Heart right ventricle (tissue), 16 donors: ENCODE data around the gene COL1A1. TPM values are rescaled to one million over a fixed set of nuclear protein-coding genes. Genes with fewer than 3 reads are reported as not detected.
A peak's percentile ranks its signal among the peaks of the same experiment; 100 is the strongest.

Experiments used
- ATAC-seq, 8 donors: fragments of 200-7000 bp; cut with Tn5 transposase; one replicate each; pipeline ENCODE4 v1.9.1; 2020; ENCODE audit warnings: mild to moderate bottlenecking in 8 of 8, moderate library complexity in 8 of 8, moderate number of reproducible peaks in 1 of 8
- DNase-seq, 2 donors: peaks; one replicate each; pipeline ENCODE4 v3.0.0-alpha.2; 2020
- H3K27ac ChIP-seq, 10 donors: fragments of 200-600 bp; sonication (generic) in 2 of 10; one replicate each; pipeline versions ENCODE4 v1.5.0 to v1.8.0; 2020 to 2022; ENCODE audit warnings: mild to moderate bottlenecking in 3 of 10
- H3K27me3 ChIP-seq, 7 donors: fragments of 200-600 bp; one replicate each; pipeline ENCODE4 v1.8.0; 2021 to 2022; ENCODE audit warnings: mild to moderate bottlenecking in 2 of 7
- H3K36me3 ChIP-seq, 9 donors: fragments of 200-600 bp; sonication (generic) in 1 of 9; one replicate each; pipeline versions ENCODE4 v1.5.0 to v1.8.0; 2020 to 2022; ENCODE audit warnings: mild to moderate bottlenecking in 2 of 9
- H3K4me1 ChIP-seq, 9 donors: fragments of 200-600 bp; sonication (generic) in 1 of 9; one replicate each; pipeline versions ENCODE4 v1.5.0 to v1.8.0; 2020 to 2022; ENCODE audit warnings: mild to moderate bottlenecking in 4 of 9
- H3K4me3 ChIP-seq, 10 donors: fragments of 200-600 bp; sonication (generic) in 2 of 10; one replicate each; pipeline versions ENCODE4 v1.5.0 to v1.8.0; 2020 to 2022; ENCODE audit warnings: mild to moderate bottlenecking in 7 of 10, moderate library complexity in 2 of 10
- H3K9me3 ChIP-seq, 11 donors: fragments of 200-600 bp in 10 of 11; sonication (generic) in 2 of 11; one replicate each; pipeline versions ENCODE4 v1.5.0 to v1.8.0; 2013 to 2022; ENCODE audit warnings: mild to moderate bottlenecking in 2 of 11, control low read depth in 1 of 11, moderate library complexity in 1 of 11
- WGBS, 2 donors: extraction: QIAGEN DNeasy Blood & Tissue Kit; methylation state at CpG; one replicate each; pipeline ENCODE4 v1.1.7; 2013; ENCODE audit warnings: inconsistent platforms in 1 of 2; 5-methylcytosine and 5-hydroxymethylcytosine counted together
- intact Hi-C, 10 donors: fragments of 100-400 bp; cut with DNase I; formaldehyde crosslinking; loops; one replicate each; pipeline versions ENCODE4 v1.11.1 to v1.14.2; 2022
- polyA plus RNA-seq, 2 donors: library from polyadenylated mRNA; stranded (reverse); fragments of 200-250 nt; gene quantifications; one replicate each; pipeline ENCODE4 v1.2.3, GENCODE V29; 2013
- total RNA-seq, 10 donors: library from RNA; stranded (reverse); fragmentation: NEBNext Ultra II Directional in 3 of 10; extraction: Animal tissue kit (Norgen Biotek cat#: 25700) in 3 of 10; gene quantifications; one replicate each; pipeline versions ENCODE4 v1.2.1 to v1.2.4, GENCODE V29; 2021 to 2023
- TF ChIP-seq, protein P1 (sequence below), 9 donors: fragments of 200-600 bp; sonication (generic) in 2 of 9; IDR thresholded peaks; one replicate each; pipeline versions ENCODE4 v1.5.0 to v1.8.0; 2021 to 2022; ENCODE audit warnings: antibody characterized with exemption in 9 of 9, mild to moderate bottlenecking in 5 of 9, moderate library complexity in 1 of 9
- donor health status: Arrhythmogenic right ventricular cardiomyopathy.
- donor health status: ischemic (EF 13 %, LVEDD 7.1; RV severe dilation, severe dysfunction).
- donor health status: healthy with polysubstance abuse.
- donor health status: DM: no; HTN: yes; CAD: no.
- donor health status: DM: no; HTN: no; CAD: no.
- donor health status: ischemic (EF 25% LVEDD 6.9; RV normal size, moderate dysfunction).
- donor health status: ischemic (EF 25% LVEDD 5.7; RV mildly dilated, moderate dysfunction).
- donor health status: healthy.
- donor health status: DM: yes; HTN: yes; CAD: no.
- donor health status: Ischemic cardiomyopathy.
- donor health status: ischemic (EF 35%, LVEDD 5.7; RV mildly dilated, moderate dysfunction).
- donor health status: nonischemic (EF 11% LVEDD 7.7; RV severe dilation, severe dysfunction).
- donor health status: DM: yes; HTN: yes; CAD: no.
- donor health status: PGD.
- donor health status: ischemic (EF 29% LVEDD 5.4; RV normal size, mild dysfunction).
- donor health status: nonischemic (EF 23%, LVEDD 6.1; RV moderate dilation, normal function).

The COL1A1 gene
- total and polyA plus RNA-seq, 12 donors, result 30.2 to 455 (median 45.9) TPM

DNA sequence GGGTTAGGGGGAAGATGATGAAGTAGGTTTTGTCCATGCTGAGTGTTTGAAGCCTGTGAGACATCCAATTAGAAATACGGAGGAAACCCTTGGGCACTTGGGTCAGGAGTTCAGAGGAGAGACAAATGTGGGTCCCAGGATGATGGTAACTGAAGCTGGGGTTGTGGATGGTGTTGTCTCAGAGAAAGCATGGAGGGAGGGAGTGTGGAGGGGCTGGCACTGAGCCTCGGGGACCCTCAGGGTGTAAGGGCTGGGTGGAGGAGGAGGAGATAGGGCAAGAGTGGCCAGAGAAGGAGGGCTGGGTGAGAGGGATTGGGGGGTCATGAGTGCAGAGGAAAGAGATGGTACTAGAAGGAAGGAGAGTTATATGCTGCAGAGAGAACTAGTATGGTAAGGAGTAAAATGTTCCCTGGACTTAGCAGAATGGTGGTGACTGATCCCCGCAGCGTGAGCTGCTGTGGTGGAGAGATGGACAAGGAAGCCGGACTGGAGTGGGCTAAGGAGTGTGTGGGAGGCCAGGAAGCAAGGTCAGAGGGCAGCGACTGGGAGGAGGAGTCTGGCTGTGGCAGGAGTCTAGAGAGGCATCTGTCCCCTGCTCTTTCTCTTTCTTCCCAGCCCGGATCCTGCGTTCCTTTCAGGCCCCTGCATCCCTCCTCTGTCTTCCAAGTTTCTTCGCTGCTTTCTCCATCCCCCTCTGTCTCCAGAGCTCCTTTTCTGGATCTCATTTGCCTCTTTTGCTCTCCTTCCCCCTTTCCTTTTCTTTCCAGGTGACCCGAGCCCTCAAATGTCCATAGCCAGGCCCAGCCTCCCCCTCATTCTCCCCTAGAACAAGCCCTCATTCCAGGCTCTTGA is 3.9 kb upstream of the COL1A1 start:
- WGBS, 2 donors, result 48 to 56% methylated on average over 10 of the region's 10 CpGs
- DNase-seq (peak; percentile 58 to 60), ATAC-seq (no peak)
- TF ChIP-seq, protein P1, sequence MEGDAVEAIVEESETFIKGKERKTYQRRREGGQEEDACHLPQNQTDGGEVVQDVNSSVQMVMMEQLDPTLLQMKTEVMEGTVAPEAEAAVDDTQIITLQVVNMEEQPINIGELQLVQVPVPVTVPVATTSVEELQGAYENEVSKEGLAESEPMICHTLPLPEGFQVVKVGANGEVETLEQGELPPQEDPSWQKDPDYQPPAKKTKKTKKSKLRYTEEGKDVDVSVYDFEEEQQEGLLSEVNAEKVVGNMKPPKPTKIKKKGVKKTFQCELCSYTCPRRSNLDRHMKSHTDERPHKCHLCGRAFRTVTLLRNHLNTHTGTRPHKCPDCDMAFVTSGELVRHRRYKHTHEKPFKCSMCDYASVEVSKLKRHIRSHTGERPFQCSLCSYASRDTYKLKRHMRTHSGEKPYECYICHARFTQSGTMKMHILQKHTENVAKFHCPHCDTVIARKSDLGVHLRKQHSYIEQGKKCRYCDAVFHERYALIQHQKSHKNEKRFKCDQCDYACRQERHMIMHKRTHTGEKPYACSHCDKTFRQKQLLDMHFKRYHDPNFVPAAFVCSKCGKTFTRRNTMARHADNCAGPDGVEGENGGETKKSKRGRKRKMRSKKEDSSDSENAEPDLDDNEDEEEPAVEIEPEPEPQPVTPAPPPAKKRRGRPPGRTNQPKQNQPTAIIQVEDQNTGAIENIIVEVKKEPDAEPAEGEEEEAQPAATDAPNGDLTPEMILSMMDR (IDR thresholded peaks at IDR 0.05), result no peak
- H3K4me1 ChIP-seq, result peaks cover 3 to 64% (median 26%) of the 10 kb centered on the region in 9 donors
- intact Hi-C loops, result no loop called here
- H3K36me3 ChIP-seq, result no peaks in the 10 kb centered on the region
- H3K4me3 ChIP-seq, result no peak overlapping the region
- H3K27ac ChIP-seq, result peak overlapping the region in 9 of 10 donors; percentile 22 to 78 (median 58)
- H3K9me3 ChIP-seq, result no peaks in the 10 kb centered on the region
- peaks cover 0 to 59% (median 41%) of the 10 kb centered on the region in 7 donors for H3K27me3 ChIP-seq

DNA sequence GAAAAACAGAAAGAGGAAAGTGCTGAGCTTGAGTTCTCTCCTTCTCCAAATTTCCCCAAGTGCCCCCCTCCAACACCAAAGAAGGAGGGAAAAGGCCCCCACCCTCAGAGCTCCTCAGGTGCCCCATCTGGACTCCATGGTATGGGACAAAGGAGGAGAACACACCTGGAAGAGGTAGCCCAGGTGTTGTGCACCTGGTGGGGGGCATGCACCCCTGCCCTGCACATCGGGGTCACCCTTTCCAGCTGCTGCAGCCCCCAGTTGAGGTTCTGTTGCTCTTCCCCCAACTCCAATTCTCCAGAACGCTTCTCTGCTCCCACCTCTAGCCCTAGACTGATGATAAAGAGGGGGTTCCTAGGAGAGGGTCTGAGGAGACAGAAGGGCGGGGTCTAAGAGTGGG is 3.0 kb upstream of the COL1A1 start:
- peaks cover 0 to 62% (median 41%) of the 10 kb centered on the region in 7 donors for H3K27me3 ChIP-seq

DNA sequence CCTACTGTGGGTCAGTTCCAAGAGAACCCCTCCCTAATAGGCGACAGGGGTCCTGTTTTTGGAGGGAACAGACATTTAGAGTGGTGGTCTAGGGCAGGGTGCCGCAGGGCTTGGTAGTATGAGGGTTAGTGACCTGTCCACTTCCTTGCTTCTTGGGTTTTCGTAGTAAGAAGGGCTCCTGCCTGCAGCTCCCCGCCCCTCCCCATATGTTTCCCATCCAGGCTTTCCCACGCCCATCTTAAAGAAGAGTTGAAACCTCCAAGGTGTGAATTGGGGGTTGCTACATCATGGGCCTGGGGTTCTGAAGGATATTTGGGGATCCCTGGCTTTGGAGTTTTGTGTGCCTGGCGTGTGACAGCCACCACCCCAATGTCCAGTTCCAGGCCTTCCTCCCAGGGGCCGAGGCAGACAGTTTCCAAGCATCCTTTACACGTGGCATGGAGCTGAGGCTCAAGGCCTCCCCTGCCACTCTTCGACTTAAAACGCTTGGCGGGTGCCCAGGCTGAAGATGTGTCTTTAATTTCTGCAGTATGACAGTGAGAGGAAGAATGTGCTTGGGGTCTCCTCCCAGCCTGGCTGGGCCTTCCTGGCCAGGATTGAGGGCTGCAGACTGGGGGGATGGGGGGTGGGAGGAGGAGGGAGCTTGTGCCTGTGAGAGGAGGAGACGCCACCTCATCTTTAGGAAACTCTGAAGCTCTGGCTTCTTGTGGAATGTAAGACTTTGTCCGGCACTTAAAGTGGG is 2.3 kb upstream of the COL1A1 start:
- Histone ChIP-seq H3K4me3 (no peak overlapping the region), H3K27ac (peak overlapping the region in 3 of 10 donors; percentile 53 to 79 (median 62)), H3K4me1 (peaks cover 3 to 64% (median 29%) of the 10 kb centered on the region in 9 donors), H3K9me3 (no peaks in the 10 kb centered on the region), H3K27me3 (peaks cover 0 to 67% (median 41%) of the 10 kb centered on the region in 7 donors), H3K36me3 (peaks cover 0 to 5% (median 0%) of the 10 kb centered on the region in 9 donors)
- intact Hi-C loops, result loop anchor here in 1 of 10 donors (5.0 kb wide), 1 partner anchor 69 kb away; the partner anchor contains the start of gene TMEM92
- no peak for ATAC-seq
- 67 to 80% methylated on average over 13 of the region's 13 CpGs for WGBS, 2 donors
- no peak for DNase-seq
- TF ChIP-seq, protein P1 (IDR thresholded peaks at IDR 0.05), result no peak

More for the DNA sequence above, 3.0 kb upstream of the COL1A1 start:
- H3K9me3 ChIP-seq, result no peaks in the 10 kb centered on the region
- 81 to 83% methylated on average over 3 of the region's 3 CpGs for WGBS, 2 donors
- peaks cover under 1 to 63% (median 28%) of the 10 kb centered on the region in 9 donors for H3K4me1 ChIP-seq
- TF ChIP-seq, protein P1 (IDR thresholded peaks at IDR 0.05), result no peak
- no peak overlapping the region for H3K4me3 ChIP-seq
- peak overlapping the region in 2 of 10 donors; percentile 77 to 78 for H3K27ac ChIP-seq
- DNase-seq, result no peak
- peaks cover 0 to 4% (median 0%) of the 10 kb centered on the region in 9 donors for H3K36me3 ChIP-seq
- intact Hi-C loops, result loop anchor here in 1 of 10 donors (5.0 kb wide), 1 partner anchor 68 kb away; the partner anchor contains the start of gene TMEM92
- no peak for ATAC-seq

DNA sequence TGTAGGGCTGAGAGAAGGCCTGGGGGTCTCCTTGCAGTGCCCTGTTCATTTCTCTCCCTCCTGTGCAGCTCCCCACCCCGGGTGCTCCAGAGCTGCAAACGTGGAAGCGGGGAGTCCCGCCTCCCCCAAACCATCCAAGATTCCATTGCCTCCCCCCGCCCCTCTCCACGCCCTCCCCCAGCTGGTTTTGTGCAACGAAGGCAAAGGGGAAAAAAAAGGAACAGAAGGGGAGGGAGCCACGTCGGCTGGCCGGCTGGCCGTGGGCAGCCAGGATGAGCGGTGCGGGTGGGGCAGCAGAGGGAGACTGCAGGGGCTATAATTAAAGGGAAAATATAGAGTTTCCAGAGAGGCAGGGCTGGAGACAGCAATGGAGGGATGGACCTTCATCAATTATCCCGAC is 1.7 kb upstream of the COL1A1 start:
- ATAC-seq (no peak), DNase-seq (no peak)
- peaks cover 0 to 65% (median 42%) of the 10 kb centered on the region in 7 donors for H3K27me3 ChIP-seq
- 48 to 62% methylated on average over 14 of the region's 14 CpGs for WGBS, 2 donors
- intact Hi-C loops, result loop anchor here in 1 of 10 donors (5.0 kb wide), 1 partner anchor 69 kb away; the partner anchor contains the start of gene TMEM92
- peaks cover 0 to 12% (median 3%) of the 10 kb centered on the region in 9 donors for H3K36me3 ChIP-seq
- no peak overlapping the region for H3K4me3 ChIP-seq
- no peaks in the 10 kb centered on the region for H3K9me3 ChIP-seq
- TF ChIP-seq, protein P1 (IDR thresholded peaks at IDR 0.05), result no peak
- H3K4me1 ChIP-seq, result peaks cover 3 to 65% (median 28%) of the 10 kb centered on the region in 9 donors
- peak overlapping the region in 3 of 10 donors; percentile 53 to 79 (median 62) for H3K27ac ChIP-seq
